Measurements from ENCODE around the gene CCDC30.

Gene CCDC30

GRCh38 chr1:42698081-42698813 is 235.2 kb downstream of the CCDC30 start:
- DNase-seq = no peak

- no peak for DNase-seq
Observed at GRCh38 chr1:42700006-42700405, 236.9 kb downstream of the CCDC30 start.

- no peak for DNase-seq
Observed at GRCh38 chr1:42703888-42704464, 240.9 kb downstream of the CCDC30 start.

All from activated CD4-positive, alpha-beta T cell treated with anti-CD3 and anti-CD28 coated beads, Interleukin-2, amount 50 U/mL, for 4 hours (primary cell).